HG03097 (cell line): ENCODE results near the gene RSRC1.
"Not testable (repeated sequence)": the region's sequence is repeated elsewhere in the genome, so short reads cannot be mapped to it uniquely, and the experiment has no call there.

Experiments
- ATAC-seq: cut with Tn5 transposase; IDR thresholded peaks from one replicate; pipeline ENCODE4 v1.9.1; 2021; ENCODE audit not compliant: unreplicated experiment, low FRiP score

RSRC1 gene

GRCh38 chr3:158506456-158506855 lies 396.6 kb downstream of the RSRC1 start:
- ATAC-seq, result no peak

GRCh38 chr3:158508481-158508880 lies 398.6 kb downstream of the RSRC1 start:
- no peak for ATAC-seq

GRCh38 chr3:158509891-158510290 lies 400.0 kb downstream of the RSRC1 start:
- ATAC-seq, result no peak

- not testable (repeated sequence) for ATAC-seq
Observed at GRCh38 chr3:158516729-158517128, 406.8 kb downstream of the RSRC1 start.

GRCh38 chr3:158519776-158520175 lies 409.9 kb downstream of the RSRC1 start:
- ATAC-seq, result no peak

- no peak for ATAC-seq
Observed at GRCh38 chr3:158520433-158520832, 410.5 kb downstream of the RSRC1 start.

GRCh38 chr3:158522221-158523136 lies 412.6 kb downstream of the RSRC1 start:
- ATAC-seq, result no peak

- ATAC-seq, result no peak
Observed at GRCh38 chr3:158528076-158528674, 418.3 kb downstream of the RSRC1 start.

- ATAC-seq, result no peak
Observed at GRCh38 chr3:158531334-158531733, 421.4 kb downstream of the RSRC1 start.

GRCh38 chr3:158532099-158532734 lies 422.3 kb downstream of the RSRC1 start:
- ATAC-seq, result no peak

- no peak for ATAC-seq
Observed at GRCh38 chr3:158535918-158536317, 426.0 kb downstream of the RSRC1 start.

- no peak for ATAC-seq
Observed at GRCh38 chr3:158539414-158540014, 429.6 kb downstream of the RSRC1 start.

GRCh38 chr3:158540066-158540465 lies 430.2 kb downstream of the RSRC1 start:
- no peak for ATAC-seq

- no peak for ATAC-seq
Observed at GRCh38 chr3:158548691-158549090, 438.8 kb downstream of the RSRC1 start.

GRCh38 chr3:158549938-158550337 lies 440.0 kb downstream of the RSRC1 start:
- ATAC-seq, result not testable (repeated sequence)

GRCh38 chr3:158552124-158552523 lies 442.2 kb downstream of the RSRC1 start:
- no peak for ATAC-seq

GRCh38 chr3:158559504-158559903 lies 449.6 kb downstream of the RSRC1 start:
- ATAC-seq, result no peak

- no peak for ATAC-seq
Observed at GRCh38 chr3:158560979-158561378, 451.1 kb downstream of the RSRC1 start.

- no peak for ATAC-seq
Observed at GRCh38 chr3:158562674-158563073, 452.8 kb downstream of the RSRC1 start.

GRCh38 chr3:158563076-158563475 lies 453.2 kb downstream of the RSRC1 start:
- no peak for ATAC-seq

GRCh38 chr3:158565076-158565475 lies 455.2 kb downstream of the RSRC1 start:
- no peak for ATAC-seq
